NCI-H524 treated with DMSO at 0.1 percent for 48 hours (cell line): ENCODE results near the gene VTI1A.
"Not testable (repeated sequence)": the region's sequence is repeated elsewhere in the genome, so short reads cannot be mapped to it uniquely, and the experiment has no call there.

Experiments
- DNase-seq: peaks from one replicate; lab custom pipeline; 2025; lab: John Stamatoyannopoulos, UW

VTI1A gene

DNA sequence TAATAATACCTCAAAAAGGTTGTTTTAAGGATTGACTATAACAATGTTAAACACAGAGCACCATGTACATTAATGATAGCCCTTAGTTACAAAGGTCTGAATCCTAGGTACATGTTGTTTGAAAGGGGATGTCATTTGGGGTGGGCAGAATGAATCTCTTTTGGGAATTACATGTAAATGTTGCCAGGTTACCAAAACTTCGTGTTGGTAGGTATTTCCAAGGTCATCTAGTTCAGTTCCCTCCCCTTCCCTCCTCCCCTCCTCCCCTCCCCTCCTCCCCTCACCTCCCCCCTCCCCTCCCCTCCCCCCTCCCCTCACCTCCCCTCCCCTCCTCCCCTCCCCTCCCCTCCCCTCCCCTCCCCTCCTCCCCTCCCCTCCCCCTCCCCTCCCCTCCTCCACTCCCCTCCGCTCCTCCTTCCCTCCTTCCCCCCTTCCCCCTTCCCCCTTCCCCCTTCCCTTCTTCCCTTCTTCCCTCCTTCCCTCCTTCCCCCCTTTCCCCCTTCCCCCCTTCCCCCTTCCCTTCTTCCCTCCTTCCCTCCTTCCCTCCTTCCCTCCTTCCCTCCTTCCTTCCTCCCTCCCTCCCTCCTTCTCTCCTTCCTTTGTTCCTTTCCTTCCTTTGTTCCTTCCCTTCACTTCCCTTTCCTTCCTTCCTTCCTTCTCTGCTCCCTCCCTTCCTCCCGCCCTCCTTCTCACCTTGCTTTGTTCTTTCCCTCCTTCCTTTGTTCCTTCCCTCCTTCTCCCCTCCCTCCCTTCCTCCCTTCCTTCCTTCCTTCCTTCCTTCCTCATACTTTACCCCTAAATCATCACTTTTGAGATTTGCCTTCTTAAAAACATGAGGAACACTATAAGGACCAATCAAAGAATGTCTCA is 8.1 kb downstream of the VTI1A start:
- no peak for DNase-seq

DNA sequence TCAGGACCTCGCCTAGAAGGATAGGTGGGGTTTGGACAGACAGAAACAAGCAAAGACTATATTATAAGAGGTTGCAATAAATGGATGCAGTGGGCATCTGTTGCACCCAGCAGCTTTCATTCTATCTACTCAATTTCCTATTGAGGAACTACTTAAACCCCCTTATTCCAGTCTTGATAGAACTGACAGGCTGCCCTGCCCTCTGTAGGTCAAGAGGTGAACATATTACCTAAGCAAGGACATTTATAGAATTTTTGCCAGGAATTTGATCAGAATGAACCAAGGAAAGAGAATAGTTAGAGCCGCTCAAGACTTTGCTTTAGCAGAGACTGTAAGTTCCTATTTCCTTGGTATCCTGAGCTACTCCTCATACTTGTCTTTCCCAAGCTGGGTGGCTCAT is 9.5 kb downstream of the VTI1A start:
- DNase-seq, result no peak

DNA sequence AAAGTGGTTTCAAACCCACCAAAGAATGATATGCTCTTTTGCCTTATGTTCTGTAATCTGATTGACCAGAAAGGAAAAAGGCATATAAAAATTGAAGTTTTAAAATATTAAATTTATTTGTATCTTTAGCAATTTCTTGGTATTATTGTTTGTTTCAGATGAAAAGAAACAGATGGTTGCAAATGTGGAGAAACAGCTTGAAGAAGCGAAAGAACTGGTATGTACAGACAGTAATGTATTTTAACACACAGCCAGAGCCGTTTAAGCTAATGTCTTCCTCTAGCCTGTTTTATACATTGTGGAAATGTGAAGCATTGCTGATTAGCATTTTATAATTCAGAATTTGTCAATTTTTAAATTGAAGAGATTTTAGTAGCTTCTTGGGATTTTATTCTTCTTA is 13.4 kb downstream of the VTI1A start:
- DNase-seq, result no peak

DNA sequence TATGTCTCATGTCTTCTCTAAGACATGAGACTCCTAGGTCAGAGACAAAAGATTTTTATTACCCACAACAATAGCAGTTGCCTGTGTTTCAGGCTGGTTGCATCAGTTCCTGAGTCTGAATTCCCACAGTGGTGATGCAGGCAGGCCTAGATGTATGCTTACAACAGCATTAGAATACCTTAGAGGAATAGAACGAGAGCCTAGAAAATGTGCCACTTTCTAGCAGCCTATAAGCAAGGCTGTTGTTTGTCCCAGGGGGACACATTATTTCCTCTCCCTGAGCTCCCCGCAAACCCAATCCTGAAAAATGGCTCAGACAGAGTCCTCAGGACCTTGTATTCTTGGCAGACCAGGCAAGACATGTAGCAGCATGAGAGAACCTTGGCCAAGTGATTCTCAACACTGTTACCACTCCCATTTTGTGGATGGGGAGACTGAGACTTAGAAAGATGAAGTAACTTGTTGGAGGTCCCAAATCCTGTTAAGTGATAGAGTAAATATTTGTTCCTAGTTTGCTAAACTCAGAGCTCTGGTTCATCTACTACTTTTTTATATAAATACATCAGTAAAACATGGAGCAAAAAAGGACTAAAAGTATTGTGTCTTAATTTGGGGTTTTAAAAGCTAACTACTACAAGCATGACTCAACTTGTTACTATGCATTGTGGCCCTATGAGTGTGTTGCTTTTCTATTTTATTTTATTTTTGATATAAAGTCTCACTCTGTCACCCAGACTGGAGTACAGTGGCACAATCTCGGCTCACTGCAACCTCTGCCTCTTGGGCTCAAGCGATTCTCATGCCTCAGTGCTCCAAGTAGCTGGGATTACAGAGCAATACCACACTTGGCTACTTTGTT is 14.2 kb downstream of the VTI1A start:
- DNase-seq, result no peak

DNA sequence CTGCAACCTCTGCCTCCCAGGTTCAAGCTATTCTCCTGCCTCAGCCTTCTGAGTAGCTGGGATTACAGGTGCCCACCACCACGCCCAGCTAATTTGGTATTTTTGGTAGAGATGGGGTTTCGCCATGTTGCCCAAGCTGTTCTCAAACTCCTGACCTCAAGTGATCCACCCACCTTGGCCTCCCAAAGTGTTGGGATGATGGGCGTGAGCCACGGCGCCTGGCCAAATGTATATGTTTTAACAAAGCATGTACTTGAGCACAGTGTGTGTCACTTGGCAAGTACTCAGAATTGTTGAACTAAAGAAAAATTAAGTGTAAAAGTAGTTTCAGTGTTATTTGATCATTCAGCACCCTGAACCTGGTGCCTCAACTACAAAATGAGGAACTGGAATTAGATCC is 17.1 kb downstream of the VTI1A start:
- DNase-seq, result not testable (repeated sequence)

DNA sequence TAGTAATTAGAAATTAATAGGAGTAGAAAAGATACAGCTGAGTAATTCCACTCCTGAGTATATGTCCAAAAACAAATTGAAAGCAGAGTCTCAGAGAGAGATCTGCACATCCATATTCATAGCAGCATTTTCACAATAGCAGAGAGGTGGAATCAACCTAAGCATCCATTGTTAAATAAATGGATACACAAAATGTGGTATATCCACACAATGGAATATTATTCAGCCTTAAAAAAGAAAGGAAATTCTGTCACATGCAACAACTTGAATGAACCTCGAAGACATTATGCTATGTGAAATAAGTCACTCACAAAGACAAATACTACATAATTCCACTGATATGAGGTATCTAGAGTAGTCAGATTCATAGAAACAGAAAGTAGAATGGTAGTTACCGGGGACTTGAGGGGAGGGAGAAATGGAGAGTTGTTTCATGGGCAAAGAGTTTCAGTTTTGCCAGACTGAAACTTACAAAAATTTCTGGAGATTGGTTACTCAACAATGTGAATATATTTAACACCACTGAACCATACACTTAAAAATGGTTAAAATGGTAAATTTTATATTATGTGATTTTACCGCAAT is 18.4 kb downstream of the VTI1A start:
- no peak for DNase-seq

DNA sequence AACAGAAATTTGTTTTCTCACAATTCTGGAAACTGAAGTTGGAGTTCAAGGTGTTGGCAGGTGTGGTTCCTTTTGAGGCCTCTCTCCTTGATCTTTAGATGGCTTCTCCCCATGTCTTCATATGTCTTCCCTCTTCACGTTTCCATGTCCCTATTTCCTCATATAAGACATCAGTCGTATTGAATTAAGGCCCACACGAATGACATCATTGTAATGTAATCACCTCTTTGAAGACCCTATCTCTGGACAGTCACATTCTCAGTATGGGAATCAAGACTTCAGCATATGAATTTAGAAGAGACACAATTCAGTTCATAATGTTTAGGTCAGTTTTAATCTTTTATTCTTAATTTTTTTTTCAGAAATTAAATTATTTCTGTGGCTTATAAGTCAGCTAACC is 19.8 kb downstream of the VTI1A start:
- DNase-seq, result no peak

DNA sequence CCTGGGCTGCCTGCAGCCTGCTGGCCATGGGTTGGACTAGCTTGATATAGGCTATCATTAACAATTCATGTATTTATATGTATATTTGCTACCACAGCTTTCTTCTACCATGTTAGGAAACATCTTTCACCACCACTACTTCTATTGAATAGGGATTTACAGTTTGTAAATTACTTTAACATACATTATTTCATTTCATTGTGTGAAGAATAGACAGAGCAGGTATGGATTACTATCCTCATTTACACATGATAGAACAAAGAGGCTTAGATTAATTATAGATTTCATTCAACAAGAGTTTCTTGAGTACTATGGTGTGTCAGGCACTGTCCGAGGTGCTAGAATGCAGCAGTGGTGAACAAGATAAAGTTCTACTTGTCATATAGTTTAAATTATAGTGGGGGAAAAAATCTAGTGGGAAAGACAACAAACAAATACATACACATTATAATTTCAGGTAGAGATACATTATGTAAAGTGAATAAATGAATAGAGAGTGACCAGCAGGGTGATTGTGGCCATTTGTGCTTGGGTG is 20.6 kb downstream of the VTI1A start:
- no peak for DNase-seq

DNA sequence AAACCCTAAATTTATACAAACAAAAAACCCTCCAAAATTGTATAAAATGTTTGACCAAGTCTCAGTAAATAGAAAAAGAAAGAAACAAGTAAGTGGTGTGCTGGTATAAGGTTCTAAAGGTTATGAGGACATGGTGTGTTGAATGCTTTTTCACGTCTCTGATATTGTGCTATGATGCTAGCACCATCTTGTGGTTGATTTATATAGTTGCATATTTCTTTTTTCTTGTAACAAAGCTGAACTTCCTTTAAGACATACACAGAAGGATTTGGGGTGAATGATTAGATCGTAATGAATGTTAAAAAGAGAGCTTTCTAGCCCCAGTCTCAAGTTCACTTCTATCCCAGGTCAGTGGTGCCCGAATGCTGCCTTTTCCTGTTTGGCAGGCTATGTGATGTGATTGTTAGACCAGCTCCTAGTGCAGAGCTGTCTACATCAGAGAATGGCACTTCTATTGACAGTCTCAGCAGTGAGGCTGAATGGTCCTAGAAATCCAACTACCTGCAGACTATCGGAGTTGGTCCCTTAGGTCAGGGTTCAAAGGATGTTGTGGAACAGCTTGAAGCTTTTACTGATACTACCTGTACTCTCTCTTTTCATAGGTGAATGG is 25.0 kb downstream of the VTI1A start:
- no peak for DNase-seq

DNA sequence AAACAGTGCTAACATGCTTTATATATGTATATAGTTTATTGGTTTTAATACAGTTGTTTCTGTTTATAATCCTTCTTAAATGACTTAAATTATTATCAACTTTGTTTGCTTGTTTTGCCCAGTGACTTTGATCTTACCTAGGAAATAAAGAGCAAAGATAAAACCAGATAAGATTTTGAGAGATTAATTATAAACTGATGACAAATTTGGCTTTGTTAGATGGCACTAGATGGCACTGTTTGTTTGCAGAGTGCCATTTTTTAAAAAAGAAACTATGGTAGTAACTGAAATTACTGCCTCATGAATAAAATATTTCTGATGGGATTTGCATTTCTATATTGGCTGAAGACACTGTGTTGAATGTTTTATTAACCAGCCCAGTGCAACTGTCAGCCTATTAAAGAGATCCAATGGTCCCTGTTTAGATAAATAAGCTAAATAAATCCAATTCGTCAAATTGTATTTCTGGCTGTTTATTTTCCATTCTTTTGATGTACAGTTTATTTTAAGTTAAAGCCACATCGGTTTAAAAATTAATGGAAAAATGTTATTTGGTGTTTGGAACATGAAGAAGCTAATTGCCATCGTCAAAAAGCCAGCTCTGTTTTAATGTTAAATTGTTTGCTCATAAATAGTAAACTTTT is 28.7 kb downstream of the VTI1A start:
- DNase-seq, result no peak

DNA sequence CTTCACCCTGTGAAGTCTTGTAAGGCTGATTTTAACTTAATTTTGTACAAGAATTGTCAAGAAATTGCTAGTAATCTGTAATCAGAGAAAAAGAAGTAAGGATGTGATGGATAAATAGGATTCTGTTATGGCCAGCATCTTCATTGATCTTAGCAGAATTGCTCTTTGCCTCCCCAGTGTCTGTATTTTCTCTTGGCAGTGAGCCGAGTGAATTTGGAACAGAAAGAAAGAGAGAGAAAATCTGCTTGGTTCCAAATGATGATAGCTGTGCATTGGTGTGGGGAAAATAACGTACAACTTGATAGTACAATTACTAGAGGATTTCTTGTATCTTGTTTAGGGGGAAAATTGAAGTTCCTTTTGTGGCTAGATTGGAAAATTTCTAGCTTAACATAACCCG is 34.6 kb downstream of the VTI1A start:
- no peak for DNase-seq

DNA sequence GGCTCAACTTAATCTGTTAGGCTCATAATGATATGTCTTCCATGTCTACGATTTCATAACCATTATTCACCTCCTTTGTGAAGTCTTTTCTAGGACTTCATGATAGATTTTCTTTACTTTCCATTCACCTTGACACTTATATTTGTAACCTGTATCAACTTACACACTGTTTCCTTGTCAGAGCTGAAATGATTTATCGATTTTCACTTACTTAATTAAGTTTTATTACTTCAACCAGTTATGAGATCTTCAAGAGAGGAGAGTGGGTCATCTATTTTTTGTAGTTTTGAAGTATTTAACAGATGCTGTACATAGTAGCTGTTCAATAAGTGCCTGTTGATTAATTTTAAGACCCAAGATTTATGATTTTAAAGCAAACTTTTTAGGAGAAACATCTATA is 37.4 kb downstream of the VTI1A start:
- no peak for DNase-seq

DNA sequence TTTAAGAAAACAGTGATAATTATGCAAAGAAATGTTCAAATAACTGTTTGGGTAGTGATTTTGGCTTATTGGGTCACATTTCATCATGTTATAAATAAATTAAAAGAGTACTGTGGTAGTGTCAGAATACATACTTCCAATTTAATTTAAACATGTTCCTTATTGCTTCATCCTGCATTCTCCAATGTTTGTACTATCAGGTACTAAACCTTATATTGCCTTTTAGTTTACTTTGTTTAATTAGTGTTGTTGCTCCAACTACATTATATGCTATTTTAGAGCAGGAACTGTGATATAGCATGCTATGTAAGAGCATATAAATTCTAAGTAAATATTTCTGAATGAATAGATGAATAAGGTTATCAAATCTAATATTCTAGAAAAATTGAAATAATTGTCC is 40.9 kb downstream of the VTI1A start:
- DNase-seq, result no peak

DNA sequence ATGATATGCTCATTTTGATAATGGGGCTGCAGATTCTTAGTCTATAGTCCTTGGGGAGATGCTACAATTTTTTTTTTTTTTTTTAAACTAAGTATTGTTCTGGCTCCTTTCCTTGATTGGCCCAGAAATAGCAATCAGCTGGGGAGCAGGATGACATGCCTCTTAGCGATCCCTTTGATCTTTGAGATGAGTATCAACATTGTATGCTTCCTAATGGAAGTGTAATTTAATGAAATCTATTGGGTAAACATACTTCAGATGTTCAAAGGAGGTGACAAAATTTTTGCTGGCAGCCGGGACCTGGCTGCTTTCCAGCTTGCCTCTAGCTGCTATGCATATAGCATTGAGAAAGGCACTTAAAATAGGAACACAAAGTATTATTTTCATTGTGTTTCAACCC is 43.5 kb downstream of the VTI1A start:
- no peak for DNase-seq

DNA sequence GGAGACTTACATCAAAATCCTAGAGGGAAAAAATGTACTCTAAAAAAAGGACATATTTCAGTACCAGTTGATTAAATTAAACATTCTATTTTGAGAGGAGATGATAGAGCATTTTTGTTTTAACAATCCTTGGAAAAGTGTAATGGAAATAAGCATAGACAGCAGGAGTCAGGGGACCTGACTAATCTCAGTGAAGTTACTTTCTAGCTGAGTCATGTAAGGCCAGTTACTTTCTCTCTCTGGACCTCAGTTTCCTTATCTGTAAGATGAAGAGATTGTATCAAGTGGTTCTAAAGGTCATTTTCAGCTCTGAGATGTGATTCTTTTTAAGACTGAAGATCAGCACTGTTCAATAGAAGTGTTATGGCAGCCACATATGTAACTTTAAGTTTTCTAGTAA is 44.1 kb downstream of the VTI1A start:
- no peak for DNase-seq

DNA sequence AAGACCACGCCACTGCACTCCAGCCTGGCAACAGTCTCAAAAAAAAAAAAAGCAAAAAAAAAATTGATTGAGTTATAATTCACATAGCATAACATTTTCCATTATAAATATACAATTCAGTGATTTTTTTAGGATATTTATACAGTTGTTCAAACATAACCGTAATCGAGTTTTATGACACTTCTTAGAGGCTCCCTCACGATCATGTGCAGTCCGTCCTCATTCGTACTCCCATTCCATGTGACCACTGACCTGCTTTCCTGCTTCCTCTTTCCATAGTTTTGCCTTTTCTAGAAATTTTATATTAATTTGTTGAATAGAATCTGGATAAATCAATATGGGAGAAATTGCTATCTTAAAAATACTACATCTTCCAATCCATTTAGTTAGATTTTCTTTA is 45.7 kb downstream of the VTI1A start:
- DNase-seq, result no peak

DNA sequence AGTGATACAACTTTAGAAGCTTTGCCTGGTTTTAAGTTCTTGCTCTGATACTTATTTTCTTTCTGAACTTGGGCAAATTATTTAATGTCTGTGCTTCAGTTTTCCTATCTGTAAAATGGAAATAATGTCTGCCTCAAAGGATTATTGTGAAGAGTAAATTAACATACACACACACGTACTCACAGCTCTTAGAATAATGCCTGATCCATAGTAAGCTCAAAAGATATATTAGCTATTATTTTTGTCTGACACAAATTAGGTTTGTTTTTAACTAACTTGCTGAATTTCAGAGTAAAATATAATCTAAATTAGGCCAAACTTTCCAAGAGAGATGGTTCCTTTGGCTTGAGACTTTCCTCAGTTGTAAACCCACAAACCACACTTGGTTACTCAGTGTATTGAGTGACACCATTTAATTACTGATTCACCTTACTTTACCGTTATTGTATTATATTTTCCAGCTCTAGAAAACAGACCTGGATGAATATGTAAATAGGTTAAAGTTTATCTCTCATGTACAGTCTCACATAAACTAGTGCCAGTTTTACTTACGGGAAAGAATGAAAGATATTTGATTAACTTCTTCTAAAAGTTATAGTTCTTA is 50.4 kb downstream of the VTI1A start:
- DNase-seq, result no peak

DNA sequence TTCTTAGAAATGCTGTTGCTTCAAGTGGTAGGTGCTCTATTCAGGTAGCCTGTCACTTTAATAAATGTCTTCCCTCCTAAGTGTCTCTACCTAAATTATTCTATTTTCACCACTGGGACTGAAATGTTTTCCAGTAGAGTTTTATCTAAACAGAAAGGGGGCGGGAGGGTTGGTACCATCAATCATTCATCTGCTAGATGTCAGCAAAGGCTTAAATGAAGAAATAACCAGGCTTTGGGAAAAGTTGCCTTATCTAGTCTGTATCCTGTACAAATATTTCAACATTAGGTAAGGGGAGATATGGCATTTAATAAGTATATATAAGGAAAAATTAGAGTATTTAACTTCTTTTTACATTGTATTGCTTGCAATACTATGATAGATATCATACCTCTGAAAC is 51.8 kb downstream of the VTI1A start:
- no peak for DNase-seq

DNA sequence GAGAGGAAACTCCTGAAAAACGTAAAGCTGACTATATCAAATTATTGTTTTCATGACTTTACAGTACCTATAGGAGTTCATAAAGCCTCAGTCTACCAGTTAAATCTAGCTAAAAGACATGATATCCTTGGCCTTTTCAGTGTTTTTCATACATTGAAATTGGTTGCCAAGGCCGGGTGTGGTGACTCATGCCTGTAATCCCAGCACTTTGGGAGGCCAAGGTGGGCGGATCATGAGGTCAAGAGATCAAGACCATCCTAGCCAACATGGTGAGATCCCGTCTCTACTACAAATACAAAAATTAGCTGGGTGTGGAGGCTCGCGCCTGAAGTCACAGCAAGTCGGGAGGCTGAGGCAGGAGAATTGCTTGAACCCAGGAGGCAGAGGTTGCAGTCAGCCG is 53.0 kb downstream of the VTI1A start:
- not testable (repeated sequence) for DNase-seq

DNA sequence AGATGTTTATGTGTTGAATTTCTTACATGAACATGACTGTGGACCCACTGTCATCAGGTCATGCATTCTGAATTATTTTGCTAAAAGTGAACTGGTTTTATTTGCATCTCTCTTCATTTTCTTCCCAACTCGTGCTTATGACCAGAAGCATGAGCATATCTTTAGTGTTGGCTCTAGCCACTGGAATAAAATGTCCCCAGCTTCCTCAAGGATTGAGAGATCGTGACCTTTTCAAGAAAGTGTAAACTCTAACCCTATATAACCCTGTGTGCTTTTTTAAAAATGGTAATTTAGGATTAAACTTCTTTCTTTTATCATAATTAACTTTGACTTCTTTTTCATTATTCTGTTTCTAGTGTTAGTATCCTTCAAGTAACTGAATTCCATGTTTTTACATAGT is 55.5 kb downstream of the VTI1A start:
- DNase-seq, result no peak

DNA sequence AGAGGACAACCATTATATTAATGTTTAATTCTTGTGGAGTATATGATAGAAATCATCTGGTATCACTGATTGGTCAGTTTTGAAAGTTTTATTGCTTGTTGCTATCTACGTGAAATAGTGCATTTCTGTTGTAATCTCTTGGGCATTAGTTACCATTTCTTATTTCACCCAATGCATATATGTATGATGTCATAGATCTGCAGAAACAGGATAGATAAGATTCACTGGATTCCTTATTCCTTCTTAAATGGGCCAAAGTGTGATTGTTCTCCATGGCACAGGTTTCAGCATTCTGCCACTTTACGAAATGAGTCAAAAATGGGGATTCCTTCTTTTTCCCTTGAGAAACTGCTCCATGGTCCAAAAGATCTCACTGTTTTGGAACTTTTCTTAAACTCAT is 56.6 kb downstream of the VTI1A start:
- no peak for DNase-seq
